ENCODE results near the gene PNMT.

- TF ChIP-seq RAD21 (IDR thresholded peaks at IDR 0.05; ENCODE audit: low read depth), result no peak
- no peak for TF ChIP-seq ZBTB7A (IDR thresholded peaks at IDR 0.05; ENCODE audit: low read depth)
- no peak for TF ChIP-seq EP300 (IDR thresholded peaks at IDR 0.05; ENCODE audit: borderline replicate concordance)
- no peak for TF ChIP-seq FOXM1 (IDR thresholded peaks at IDR 0.05; ENCODE audit: borderline replicate concordance, low read depth)
- no peak for TF ChIP-seq CREB1 (IDR thresholded peaks at IDR 0.05; ENCODE audit: low read depth)
- TF ChIP-seq EGR1 (IDR thresholded peaks at IDR 0.05), result no peak
- no peak for TF ChIP-seq NFIC (IDR thresholded peaks at IDR 0.05)
- TF ChIP-seq, protein P1, sequence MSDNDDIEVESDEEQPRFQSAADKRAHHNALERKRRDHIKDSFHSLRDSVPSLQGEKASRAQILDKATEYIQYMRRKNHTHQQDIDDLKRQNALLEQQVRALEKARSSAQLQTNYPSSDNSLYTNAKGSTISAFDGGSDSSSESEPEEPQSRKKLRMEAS (IDR thresholded peaks at IDR 0.05), result no peak
- no peak for TF ChIP-seq CEBPB (IDR thresholded peaks at IDR 0.05)
- no peak for TF ChIP-seq TAF1 (IDR thresholded peaks at IDR 0.05; ENCODE audit: low read depth)
- no peak for TF ChIP-seq REST (IDR thresholded peaks at IDR 0.05; ENCODE audit: low read depth)
Observed at GRCh38 chr17:39652587-39653315, 15.5 kb upstream of the PNMT start.
